Activated CD8-positive, alpha-beta T cell treated with anti-CD3 and anti-CD28 coated beads, Interleukin-2, amount 10 ng/mL, durations not matched to agents 7 days and 5 days (primary cell): ENCODE measurements around the gene SELENOV. TPM values are rescaled to one million over a fixed set of nuclear protein-coding genes. Genes with fewer than 3 reads are reported as not detected.

Experiments used
- ATAC-seq: fragments of 150-1000 bp; cut with Tn5 transposase; one replicate; pipeline ENCODE4 v1.10.0; 2021; ENCODE audit warnings: moderate library complexity
- CTCF ChIA-PET: fragments of 350-600 bp; sonication (Branson Sonifier 250); formaldehyde crosslinking; loops from one replicate; lab custom pipeline; 2021; ENCODE audit warnings: antibody characterized with exemption; lab: Charles Lee
- POLR2A ChIA-PET: fragments of 350-600 bp; sonication (Branson Sonifier 250); formaldehyde crosslinking; loops from one replicate; lab custom pipeline; 2021; ENCODE audit warnings: antibody characterized with exemption; lab: Charles Lee
- DNase-seq: peaks from one replicate; pipeline ENCODE4 v3.0.0-alpha.2; 2020
- H3K27ac Mint-ChIP-seq: one replicate; pipeline ENCODE4 v1.8.0; 2021; ENCODE audit warnings: mild to moderate bottlenecking, mixed read lengths
- H3K27me3 Mint-ChIP-seq: one replicate; pipeline ENCODE4 v1.8.0; 2021; ENCODE audit warnings: low read depth, mixed read lengths
- H3K36me3 Mint-ChIP-seq: one replicate; pipeline ENCODE4 v1.8.0; 2021; ENCODE audit warnings: low read depth, mixed read lengths
- H3K4me1 Mint-ChIP-seq: one replicate; pipeline ENCODE4 v1.8.0; 2021; ENCODE audit warnings: low read depth, mixed read lengths
- H3K4me3 Mint-ChIP-seq: one replicate; pipeline ENCODE4 v1.8.0; 2021; ENCODE audit warnings: mild to moderate bottlenecking, mixed read lengths
- H3K9me3 Mint-ChIP-seq: one replicate; pipeline ENCODE4 v1.8.0; 2022; ENCODE audit warnings: mixed read lengths; ENCODE audit not compliant: insufficient read depth
- total RNA-seq, 2 experiments: library from RNA; stranded (reverse); gene quantifications; one replicate each; pipeline ENCODE4 v1.2.3, GENCODE V29; 2021

SELENOV gene
- total RNA-seq, 2 experiments from 2014 or later = not detected

- no peaks in the 10 kb centered on the region for H3K36me3 Mint-ChIP-seq
- peaks cover 36% of the 10 kb centered on the region for H3K27me3 Mint-ChIP-seq
- no peak overlapping the region for H3K27ac Mint-ChIP-seq
- H3K4me3 Mint-ChIP-seq = peak overlapping the region; percentile 75
- ChIA-PET CTCF (interaction anchor here (0.8 to 1.5 kb wide), 3 partner anchors 10 to 165 kb away, joined by 3 to 5 read pairs (median 4); no protein-coding TSS in a partner anchor), POLR2A (interaction anchor here (1.5 kb wide), 1 partner anchor 12 kb away, joined by 4 read pairs; no protein-coding TSS in a partner anchor)
- H3K4me1 Mint-ChIP-seq = peaks cover 30% of the 10 kb centered on the region
- H3K9me3 Mint-ChIP-seq = no peaks in the 10 kb centered on the region
- ATAC-seq = peak; percentile 82
- DNase-seq = peak; percentile 65
These were observed 7.8 kb upstream of the SELENOV start for GRCh38 chr19:39506944-39507714.

- CTCF ChIA-PET = interaction anchor here (1.4 to 1.5 kb wide), 2 partner anchors 10 to 33 kb away, joined by 4 to 5 read pairs; no protein-coding TSS in a partner anchor
- H3K27me3 Mint-ChIP-seq = peaks cover 37% of the 10 kb centered on the region
- H3K27ac Mint-ChIP-seq = no peak overlapping the region
- DNase-seq (no peak), ATAC-seq (no peak)
- no peaks in the 10 kb centered on the region for H3K9me3 Mint-ChIP-seq
- H3K36me3 Mint-ChIP-seq = no peaks in the 10 kb centered on the region
- H3K4me3 Mint-ChIP-seq = peak overlapping the region; percentile 75
- POLR2A ChIA-PET = interaction anchor here (0.8 to 1.5 kb wide), 2 partner anchors 11 to 73 kb away, joined by 3 to 4 read pairs; no protein-coding TSS in a partner anchor
- H3K4me1 Mint-ChIP-seq = peaks cover 30% of the 10 kb centered on the region
These were observed 7.1 kb upstream of the SELENOV start for GRCh38 chr19:39507715-39508364.

GRCh38 chr19:39508629-39509028, 6.3 kb upstream of the SELENOV start:
- DNase-seq (no peak), ATAC-seq (no peak)
- Mint-ChIP-seq H3K27me3 (peaks cover 40% of the 10 kb centered on the region), H3K4me3 (no peak overlapping the region), H3K27ac (no peak overlapping the region), H3K4me1 (peaks cover 22% of the 10 kb centered on the region), H3K36me3 (no peaks in the 10 kb centered on the region), H3K9me3 (no peaks in the 10 kb centered on the region)
- CTCF ChIA-PET = interaction anchor here (0.7 kb wide), 1 partner anchor 68 kb away, joined by 4 read pairs; no protein-coding TSS in a partner anchor
- POLR2A ChIA-PET = interaction anchor here (0.8 kb wide), 1 partner anchor 73 kb away, joined by 3 read pairs; no protein-coding TSS in a partner anchor

- Mint-ChIP-seq H3K27me3 (peaks cover 42% of the 10 kb centered on the region), H3K4me1 (peaks cover 19% of the 10 kb centered on the region), H3K9me3 (no peaks in the 10 kb centered on the region), H3K27ac (no peak overlapping the region), H3K4me3 (no peak overlapping the region), H3K36me3 (no peaks in the 10 kb centered on the region)
- CTCF ChIA-PET = interaction anchor here (0.7 kb wide), 1 partner anchor 69 kb away, joined by 4 read pairs; no protein-coding TSS in a partner anchor
- ATAC-seq = no peak
- DNase-seq = no peak
- POLR2A ChIA-PET = interaction anchor here (0.5 kb wide), 1 partner anchor 853 kb away, joined by 3 read pairs; no protein-coding TSS in a partner anchor
These were observed 5.7 kb upstream of the SELENOV start for GRCh38 chr19:39509233-39509632.

- POLR2A ChIA-PET = no interaction called here
These were observed 2.0 kb upstream of the SELENOV start for GRCh38 chr19:39512988-39513387.

GRCh38 chr19:39515551-39516191, 732 bp downstream of the SELENOV start:
- Mint-ChIP-seq H3K27ac (no peak overlapping the region), H3K4me1 (peaks cover 15% of the 10 kb centered on the region), H3K27me3 (peaks cover 42% of the 10 kb centered on the region), H3K4me3 (no peak overlapping the region), H3K36me3 (peaks cover 1% of the 10 kb centered on the region), H3K9me3 (no peaks in the 10 kb centered on the region)
- POLR2A ChIA-PET = interaction anchor here (1.1 kb wide), 1 partner anchor 12 kb away, joined by 3 read pairs; no protein-coding TSS in a partner anchor
- CTCF ChIA-PET = interaction anchor here (0.8 kb wide), 1 partner anchor 41 kb away, joined by 3 read pairs; no protein-coding TSS in a partner anchor
- ATAC-seq = peak; percentile 20
- DNase-seq = no peak

More at GRCh38 chr19:39512988-39513387, 2.0 kb upstream of the SELENOV start:
- H3K27ac Mint-ChIP-seq = no peak overlapping the region
- H3K4me3 Mint-ChIP-seq = no peak overlapping the region
- peaks cover 1% of the 10 kb centered on the region for H3K36me3 Mint-ChIP-seq
- no peak for ATAC-seq
- H3K4me1 Mint-ChIP-seq = peaks cover 17% of the 10 kb centered on the region
- no peaks in the 10 kb centered on the region for H3K9me3 Mint-ChIP-seq
- peaks cover 44% of the 10 kb centered on the region for H3K27me3 Mint-ChIP-seq
- DNase-seq = no peak
- CTCF ChIA-PET = interaction anchor here (0.5 to 1.5 kb wide), 2 partner anchors 20 to 792 kb away, joined by 4 to 6 read pairs; partner anchors contain the start of gene EID2B

- H3K27me3 Mint-ChIP-seq = peaks cover 42% of the 10 kb centered on the region
- H3K36me3 Mint-ChIP-seq = peaks cover 1% of the 10 kb centered on the region
- H3K9me3 Mint-ChIP-seq = no peaks in the 10 kb centered on the region
- H3K27ac Mint-ChIP-seq = no peak overlapping the region
- peaks cover 15% of the 10 kb centered on the region for H3K4me1 Mint-ChIP-seq
- no peak for DNase-seq
- peak; percentile 25 for ATAC-seq
- H3K4me3 Mint-ChIP-seq = no peak overlapping the region
- ChIA-PET CTCF (interaction anchor here (0.8 kb wide), 1 partner anchor 42 kb away, joined by 3 read pairs; no protein-coding TSS in a partner anchor), POLR2A (no interaction called here)
These were observed 1.3 kb downstream of the SELENOV start for GRCh38 chr19:39516270-39516669.

GRCh38 chr19:39517432-39517831, 2.5 kb downstream of the SELENOV start:
- POLR2A ChIA-PET = no interaction called here
- H3K4me1 Mint-ChIP-seq = peaks cover 15% of the 10 kb centered on the region
- no peak overlapping the region for H3K4me3 Mint-ChIP-seq
- peaks cover 42% of the 10 kb centered on the region for H3K27me3 Mint-ChIP-seq
- DNase-seq = no peak
- H3K36me3 Mint-ChIP-seq = peaks cover 1% of the 10 kb centered on the region
- ATAC-seq = no peak
- no peaks in the 10 kb centered on the region for H3K9me3 Mint-ChIP-seq
- CTCF ChIA-PET = no interaction called here
- no peak overlapping the region for H3K27ac Mint-ChIP-seq

- DNase-seq (no peak), ATAC-seq (no peak)
- H3K4me3 Mint-ChIP-seq = no peak overlapping the region
- H3K4me1 Mint-ChIP-seq = peaks cover 15% of the 10 kb centered on the region
- H3K27ac Mint-ChIP-seq = no peak overlapping the region
- POLR2A ChIA-PET = interaction anchor here (0.6 to 2.2 kb wide), 3 partner anchors 11 to 83 kb away, joined by 4 to 7 read pairs (median 4); partner anchors contain the start of gene RPS16
- CTCF ChIA-PET = interaction anchor here (1.2 to 2.0 kb wide), 2 partner anchors 14 to 19 kb away, joined by 3 to 8 read pairs; partner anchors contain the start of gene EID2B
- H3K9me3 Mint-ChIP-seq = no peaks in the 10 kb centered on the region
- peaks cover 35% of the 10 kb centered on the region for H3K27me3 Mint-ChIP-seq
- peaks cover 1% of the 10 kb centered on the region for H3K36me3 Mint-ChIP-seq
These were observed 3.5 kb downstream of the SELENOV start for GRCh38 chr19:39518458-39518857.

GRCh38 chr19:39518975-39519374, 4.0 kb downstream of the SELENOV start:
- Mint-ChIP-seq H3K4me1 (peaks cover 15% of the 10 kb centered on the region), H3K4me3 (no peak overlapping the region), H3K27me3 (peaks cover 30% of the 10 kb centered on the region), H3K36me3 (peaks cover 1% of the 10 kb centered on the region), H3K9me3 (no peaks in the 10 kb centered on the region), H3K27ac (no peak overlapping the region)
- DNase-seq (no peak), ATAC-seq (no peak)
- POLR2A ChIA-PET = interaction anchor here (0.6 to 2.2 kb wide), 3 partner anchors 12 to 83 kb away, joined by 4 to 7 read pairs (median 4); partner anchors contain the start of gene RPS16
- CTCF ChIA-PET = interaction anchor here (1.0 to 2.0 kb wide), 3 partner anchors 14 to 45 kb away, joined by 3 to 8 read pairs (median 3); partner anchors contain the start of gene EID2B
